OCI-LY3 (cell line): Measurements from ENCODE around the gene NDN.

ENCODE experiments used
- H2AFZ ChIP-seq: fragments of 200-600, 300-600 bp; shearing (Covaris generic); 2 replicates; pipeline ENCODE4 v1.6.0; 2014; ENCODE audit warnings: antibody characterized with exemption, low read depth, low read length
- H3K27ac ChIP-seq: fragments of 200-600, 300-600 bp; sonication (generic); 2 replicates; pipeline ENCODE4 v1.5.1; 2014; ENCODE audit warnings: mild to moderate bottlenecking, low read length, moderate library complexity, mixed read lengths
- H3K27me3 ChIP-seq: fragments of 200-600, 300-600 bp; sonication (generic); 2 replicates; pipeline ENCODE4 v1.6.1; 2014; ENCODE audit warnings: low read depth, low read length, mixed read lengths
- H3K36me3 ChIP-seq: fragments of 200-600, 300-600 bp; sonication (generic); replicated peaks from 2 replicates; pipeline ENCODE3; 2014; ENCODE audit warnings: low read depth, low read length, mixed read lengths
- H3K4me1 ChIP-seq: fragments of 300-600, 200-600 bp; sonication (generic); 2 replicates; pipeline ENCODE4 v1.6.1; 2014; ENCODE audit warnings: low read length, mixed read lengths
- H3K4me2 ChIP-seq: fragments of 200-600, 300-600 bp; sonication (generic); 2 replicates; pipeline ENCODE4 v1.6.1; 2014; ENCODE audit warnings: low read length, mixed read lengths
- H3K4me3 ChIP-seq: fragments of 300-600, 200-600 bp; sonication (generic); 2 replicates; pipeline ENCODE4 v1.5.1; 2014; ENCODE audit warnings: antibody characterized with exemption, mild to moderate bottlenecking, low read length, moderate library complexity
- H3K79me2 ChIP-seq: fragments of 300-600, 200-600 bp; shearing (Covaris generic); 2 replicates; pipeline ENCODE4 v1.6.1; 2014; ENCODE audit warnings: mild to moderate bottlenecking, low read length, mixed read lengths
- H3K9ac ChIP-seq: fragments of 300-600, 200-600 bp; shearing (Covaris generic); 2 replicates; pipeline ENCODE4 v1.6.0; 2014; ENCODE audit warnings: mild to moderate bottlenecking, low read length, moderate library complexity
- H3K9me3 ChIP-seq: fragments of 200-600, 300-600 bp; shearing (Covaris generic); 2 replicates; pipeline ENCODE4 v1.6.1; 2014; ENCODE audit warnings: low read length, mixed read lengths; ENCODE audit not compliant: insufficient read depth
- H4K20me1 ChIP-seq: fragments of 200-600, 300-600 bp; sonication (generic); 2 replicates; pipeline ENCODE4 v1.6.1; 2016; ENCODE audit warnings: low read length, mixed read lengths; ENCODE audit not compliant: insufficient read depth
- EZH2phosphoT487 ChIP-seq: fragments of 200-600 bp; shearing (Covaris generic); IDR thresholded peaks from 2 replicates; pipeline ENCODE4 v1.6.1; 2018; ENCODE audit warnings: antibody characterized with exemption, mixed run types, low read depth
- TF ChIP-seq, protein P1 (sequence below): fragments of 200-600, 300-600 bp; sonication (generic); IDR thresholded peaks from 2 replicates; pipeline ENCODE4 v1.5.1; 2014; ENCODE audit warnings: antibody characterized with exemption, low read length, low read depth

Gene NDN

DNA sequence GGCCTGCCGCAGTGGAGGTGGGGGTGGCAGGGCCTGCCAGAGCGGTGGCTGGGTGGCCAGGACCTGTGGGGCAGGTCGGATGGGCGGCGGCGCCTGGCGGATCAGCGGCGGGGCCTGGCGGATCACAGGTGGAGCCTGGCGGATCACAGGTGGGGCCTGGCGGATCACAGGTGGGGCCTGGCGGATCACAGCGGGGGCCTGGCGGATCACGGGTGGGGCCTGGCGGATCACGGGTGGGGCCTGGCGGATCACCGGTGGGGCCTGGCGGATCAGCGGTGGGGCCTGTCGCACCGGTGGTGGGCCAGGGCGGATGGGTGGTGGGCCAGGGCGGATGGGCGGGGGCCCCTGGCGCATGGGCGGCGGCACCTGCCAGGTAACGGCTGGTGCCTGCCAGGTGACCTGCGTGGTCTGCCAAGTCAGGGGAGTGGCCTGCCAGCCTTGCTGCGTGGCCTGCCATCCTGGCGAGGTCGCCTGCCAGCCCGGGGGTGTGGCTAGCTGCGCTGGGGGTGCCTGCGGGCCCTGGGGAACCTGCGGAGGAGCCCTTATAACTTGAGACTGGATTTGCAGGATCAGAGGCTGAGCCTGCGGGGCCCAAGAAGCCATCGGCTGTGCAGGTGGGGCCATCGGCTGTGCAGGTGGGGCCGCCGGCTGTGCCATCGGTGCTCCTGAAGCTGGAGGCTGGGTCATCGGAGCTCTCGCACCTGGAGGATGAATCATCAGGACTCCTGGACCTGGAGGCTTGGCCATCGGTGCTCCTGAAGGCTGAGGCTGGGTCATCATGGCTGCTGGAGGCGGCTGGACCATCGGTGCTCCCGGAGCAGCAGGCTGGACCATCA is 40.7 kb downstream of the NDN start:
- H3K4me3 ChIP-seq: no peak overlapping the region
- no peak overlapping the region for H3K9ac ChIP-seq

DNA sequence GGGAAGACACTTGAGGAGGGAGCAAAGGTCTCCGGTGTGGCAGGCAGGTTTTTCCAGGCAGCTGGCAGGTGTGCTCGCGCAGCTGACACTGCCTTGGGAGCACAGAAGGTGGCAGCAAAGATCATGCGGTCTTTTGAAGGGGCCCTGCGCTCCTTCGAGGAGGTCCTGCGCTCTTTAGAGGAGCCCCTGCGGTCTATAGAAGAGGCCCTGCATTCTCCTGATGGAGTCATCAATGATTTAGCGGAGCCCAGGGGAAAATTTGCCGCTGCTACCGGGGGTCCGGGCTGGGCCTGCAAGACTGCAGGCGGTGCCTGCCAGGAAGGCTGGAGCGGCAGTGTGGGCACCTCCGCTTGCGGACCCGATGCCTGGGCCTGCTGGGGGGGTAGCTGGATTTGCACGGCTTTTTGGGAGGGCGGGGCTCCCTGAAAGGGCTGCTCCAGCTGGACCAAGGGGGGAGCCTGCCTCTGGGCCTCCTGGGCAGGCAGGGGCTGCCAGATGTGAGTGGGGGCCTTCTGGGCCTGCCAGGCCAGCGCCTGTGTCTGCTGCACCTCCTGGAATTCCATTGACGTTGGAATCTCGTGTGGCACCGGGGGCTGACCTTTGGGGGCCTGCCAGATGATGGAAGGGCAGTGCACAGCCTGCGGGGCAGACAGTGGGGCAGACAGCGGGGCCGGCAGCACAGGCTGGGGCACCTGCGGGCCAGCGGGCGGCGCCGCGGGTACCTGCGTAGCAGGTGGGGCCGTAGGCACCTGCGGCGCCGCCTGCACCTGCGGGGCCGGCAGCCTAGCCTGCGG is 41.5 kb downstream of the NDN start:
- H3K4me3 ChIP-seq: no peak overlapping the region
- no peaks in the 10 kb centered on the region for H3K4me1 ChIP-seq
- H3K9me3 ChIP-seq: no peaks in the 10 kb centered on the region
- H3K27ac ChIP-seq: no peak overlapping the region
- no peaks in the 10 kb centered on the region for H4K20me1 ChIP-seq
- H2AFZ ChIP-seq: no peak overlapping the region
- no peaks in the 10 kb centered on the region for H3K36me3 ChIP-seq
- no peak overlapping the region for H3K9ac ChIP-seq
- no peak overlapping the region for H3K4me2 ChIP-seq
- no peaks in the 10 kb centered on the region for H3K79me2 ChIP-seq
- peaks cover 5% of the 10 kb centered on the region; the same call in 1 of the 2 replicates for H3K27me3 ChIP-seq
- TF ChIP-seq EZH2phosphoT487: no peak
- TF ChIP-seq, protein P1, sequence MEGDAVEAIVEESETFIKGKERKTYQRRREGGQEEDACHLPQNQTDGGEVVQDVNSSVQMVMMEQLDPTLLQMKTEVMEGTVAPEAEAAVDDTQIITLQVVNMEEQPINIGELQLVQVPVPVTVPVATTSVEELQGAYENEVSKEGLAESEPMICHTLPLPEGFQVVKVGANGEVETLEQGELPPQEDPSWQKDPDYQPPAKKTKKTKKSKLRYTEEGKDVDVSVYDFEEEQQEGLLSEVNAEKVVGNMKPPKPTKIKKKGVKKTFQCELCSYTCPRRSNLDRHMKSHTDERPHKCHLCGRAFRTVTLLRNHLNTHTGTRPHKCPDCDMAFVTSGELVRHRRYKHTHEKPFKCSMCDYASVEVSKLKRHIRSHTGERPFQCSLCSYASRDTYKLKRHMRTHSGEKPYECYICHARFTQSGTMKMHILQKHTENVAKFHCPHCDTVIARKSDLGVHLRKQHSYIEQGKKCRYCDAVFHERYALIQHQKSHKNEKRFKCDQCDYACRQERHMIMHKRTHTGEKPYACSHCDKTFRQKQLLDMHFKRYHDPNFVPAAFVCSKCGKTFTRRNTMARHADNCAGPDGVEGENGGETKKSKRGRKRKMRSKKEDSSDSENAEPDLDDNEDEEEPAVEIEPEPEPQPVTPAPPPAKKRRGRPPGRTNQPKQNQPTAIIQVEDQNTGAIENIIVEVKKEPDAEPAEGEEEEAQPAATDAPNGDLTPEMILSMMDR: 0 out of 2 replicates have a peak, but pooled peaks have one; percentile 15

More for the DNA sequence above, 40.7 kb downstream of the NDN start:
- peaks cover 5% of the 10 kb centered on the region; the same call in 1 of the 2 replicates for H3K27me3 ChIP-seq
- H3K27ac ChIP-seq: no peak overlapping the region
- no peaks in the 10 kb centered on the region for H3K9me3 ChIP-seq
- no peaks in the 10 kb centered on the region for H4K20me1 ChIP-seq
- H2AFZ ChIP-seq: no peak overlapping the region
- no peaks in the 10 kb centered on the region for H3K36me3 ChIP-seq
- no peaks in the 10 kb centered on the region for H3K79me2 ChIP-seq
- H3K4me2 ChIP-seq: no peak overlapping the region
- TF ChIP-seq EZH2phosphoT487: no peak
- TF ChIP-seq, protein P1: no peak
- no peaks in the 10 kb centered on the region for H3K4me1 ChIP-seq

DNA sequence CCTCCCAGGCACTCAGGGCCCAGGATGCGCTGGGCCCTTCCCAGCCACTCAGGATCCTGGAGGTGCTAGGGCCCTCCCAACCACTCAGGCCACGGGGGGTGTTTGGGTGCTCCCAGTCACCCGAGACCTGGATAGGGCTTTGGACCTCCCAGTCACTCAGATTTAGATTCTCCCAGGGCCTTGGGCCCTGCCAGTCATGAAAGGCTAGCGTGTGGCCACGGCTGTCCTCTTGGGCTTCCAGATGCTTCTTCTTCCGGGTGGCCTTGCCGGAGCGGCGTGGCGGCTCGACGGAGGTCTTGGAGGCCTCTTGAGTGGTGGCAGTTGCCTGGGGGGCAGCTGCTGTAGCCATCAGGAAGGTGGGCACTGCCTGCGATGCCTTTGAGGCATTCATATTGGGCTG is 42.3 kb downstream of the NDN start:
- no peak for TF ChIP-seq EZH2phosphoT487
- TF ChIP-seq, protein P1: no peak

More for the DNA sequence above, 42.3 kb downstream of the NDN start:
- Histone ChIP-seq H3K9me3 (no peaks in the 10 kb centered on the region), H3K36me3 (no peaks in the 10 kb centered on the region), H3K9ac (no peak overlapping the region), H4K20me1 (no peaks in the 10 kb centered on the region), H3K79me2 (no peaks in the 10 kb centered on the region), H3K27ac (no peak overlapping the region), H2AFZ (no peak overlapping the region), H3K4me2 (no peak overlapping the region), H3K4me3 (no peak overlapping the region), H3K4me1 (no peaks in the 10 kb centered on the region), H3K27me3 (no peaks in the 10 kb centered on the region)
